ENCODE measurements around the gene LDLRAD4.

Gene LDLRAD4

GRCh38 chr18:13285874-13286273 lies 67.3 kb downstream of the LDLRAD4 start:
- H3K27me3 ChIP-seq = no peaks in the 10 kb centered on the region
- intact Hi-C loops (cut with DNase I; ENCODE audit: low total_unique reads) = no loop called here
- DNase-seq = no peak
- peaks cover 0 to 5% (median 4%) of the 10 kb centered on the region in 3 donors for H3K36me3 ChIP-seq
- H3K4me3 ChIP-seq = no peak overlapping the region
- no peaks in the 10 kb centered on the region for H3K9me3 ChIP-seq
- H3K27ac ChIP-seq = no peak overlapping the region
- no peak for TF ChIP-seq CTCF (IDR thresholded peaks at IDR 0.05)
- H3K4me1 ChIP-seq = peaks cover 0 to 47% (median 18%) of the 10 kb centered on the region in 4 donors

GRCh38 chr18:13286456-13287125 lies 68.0 kb downstream of the LDLRAD4 start:
- H3K36me3 ChIP-seq = peaks cover 0 to 4% (median 0%) of the 10 kb centered on the region in 3 donors
- intact Hi-C loops (cut with DNase I; ENCODE audit: low total_unique reads) = no loop called here

GRCh38 chr18:13287372-13287771 lies 68.8 kb downstream of the LDLRAD4 start:
- Histone ChIP-seq H3K4me3 (no peak overlapping the region), H3K27me3 (no peaks in the 10 kb centered on the region), H3K27ac (no peak overlapping the region), H3K9me3 (no peaks in the 10 kb centered on the region), H3K4me1 (peaks cover 0 to 47% (median 17%) of the 10 kb centered on the region in 4 donors), H3K36me3 (peaks cover 0 to 4% (median 0%) of the 10 kb centered on the region in 3 donors)
- intact Hi-C loops (cut with DNase I; ENCODE audit: low total_unique reads) = no loop called here
- no peak for DNase-seq
- no peak for TF ChIP-seq CTCF (IDR thresholded peaks at IDR 0.05)

More at GRCh38 chr18:13286456-13287125, 68.0 kb downstream of the LDLRAD4 start:
- TF ChIP-seq CTCF (IDR thresholded peaks at IDR 0.05) = no peak
- Histone ChIP-seq H3K27me3 (no peaks in the 10 kb centered on the region), H3K27ac (no peak overlapping the region), H3K4me3 (no peak overlapping the region), H3K4me1 (peaks cover 0 to 47% (median 18%) of the 10 kb centered on the region in 4 donors), H3K9me3 (no peaks in the 10 kb centered on the region)
- DNase-seq = no peak

- Histone ChIP-seq H3K4me1 (peaks cover 0 to 43% (median 16%) of the 10 kb centered on the region in 4 donors), H3K27ac (no peak overlapping the region), H3K27me3 (no peaks in the 10 kb centered on the region), H3K4me3 (no peak overlapping the region), H3K9me3 (no peaks in the 10 kb centered on the region), H3K36me3 (peaks cover 0 to 4% (median 0%) of the 10 kb centered on the region in 3 donors)
- no peak for DNase-seq
- intact Hi-C loops (cut with DNase I; ENCODE audit: low total_unique reads) = no loop called here
- no peak for TF ChIP-seq CTCF (IDR thresholded peaks at IDR 0.05)
Measured at GRCh38 chr18:13288509-13289133, 70.1 kb downstream of the LDLRAD4 start.

- Histone ChIP-seq H3K27ac (peak overlapping the region in 1 of 2 donors; percentile 32), H3K9me3 (no peaks in the 10 kb centered on the region), H3K27me3 (no peaks in the 10 kb centered on the region), H3K36me3 (peaks cover 0 to 4% (median 0%) of the 10 kb centered on the region in 3 donors), H3K4me3 (no peak overlapping the region), H3K4me1 (peaks cover 0 to 33% (median 14%) of the 10 kb centered on the region in 4 donors)
- no peak for TF ChIP-seq CTCF (IDR thresholded peaks at IDR 0.05)
- intact Hi-C loops (cut with DNase I; ENCODE audit: low total_unique reads) = no loop called here
- DNase-seq = no peak
Measured at GRCh38 chr18:13289481-13290205, 71.1 kb downstream of the LDLRAD4 start.

Data from tibial artery (tissue), 4 donors.